Measurements from ENCODE around the gene ATP1A4.

The ATP1A4 gene

DNA sequence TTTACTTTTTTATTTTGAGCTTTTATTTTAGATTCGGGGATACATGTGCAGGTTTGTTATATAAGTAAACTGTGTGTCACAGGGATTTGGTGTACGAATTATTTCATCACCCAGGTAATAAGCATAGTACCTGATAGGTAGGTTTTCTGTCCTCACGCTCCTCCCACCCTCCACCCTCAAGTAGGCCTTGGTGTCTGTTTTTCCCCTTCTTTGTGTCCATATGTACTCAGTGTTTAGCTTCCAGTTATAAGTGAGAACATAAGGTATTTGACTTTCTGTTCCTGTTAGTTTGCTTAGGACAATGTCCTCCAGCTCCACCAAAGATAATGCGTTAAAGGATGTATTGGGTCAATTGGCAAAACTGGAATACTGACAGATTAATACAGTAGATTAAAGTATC is 5.8 kb downstream of the ATP1A4 start:
- H3K4me3 ChIP-seq (ENCODE audit: low read length): no peak overlapping the region
- no peak for TF ChIP-seq CTCF (conservative IDR thresholded peaks at IDR 0.05; ENCODE audit: low read depth, low read length)
- no peak for DNase-seq (ENCODE audit: low read depth)

- DNase-seq (ENCODE audit: low read depth): no peak
- no peak for TF ChIP-seq CTCF (conservative IDR thresholded peaks at IDR 0.05; ENCODE audit: low read depth, low read length)
- H3K4me3 ChIP-seq (ENCODE audit: low read length): no peak overlapping the region
Measured at GRCh38 chr1:160158031-160158430, 6.6 kb downstream of the ATP1A4 start.

GRCh38 chr1:160158534-160158933 is 7.1 kb downstream of the ATP1A4 start:
- DNase-seq (ENCODE audit: low read depth): no peak
- H3K4me3 ChIP-seq (ENCODE audit: low read length): no peak overlapping the region
- no peak for TF ChIP-seq CTCF (conservative IDR thresholded peaks at IDR 0.05; ENCODE audit: low read depth, low read length)

GRCh38 chr1:160159846-160160245 is 8.4 kb downstream of the ATP1A4 start:
- DNase-seq (ENCODE audit: low read depth): no peak
- no peak overlapping the region for H3K4me3 ChIP-seq (ENCODE audit: low read length)
- no peak for TF ChIP-seq CTCF (conservative IDR thresholded peaks at IDR 0.05; ENCODE audit: low read depth, low read length)

GRCh38 chr1:160161965-160162705 is 10.7 kb downstream of the ATP1A4 start:
- no peak for DNase-seq (ENCODE audit: low read depth)
- peak; percentile 67 for TF ChIP-seq CTCF (conservative IDR thresholded peaks at IDR 0.05; ENCODE audit: low read depth, low read length)
- no peak overlapping the region for H3K4me3 ChIP-seq (ENCODE audit: low read length)

DNA sequence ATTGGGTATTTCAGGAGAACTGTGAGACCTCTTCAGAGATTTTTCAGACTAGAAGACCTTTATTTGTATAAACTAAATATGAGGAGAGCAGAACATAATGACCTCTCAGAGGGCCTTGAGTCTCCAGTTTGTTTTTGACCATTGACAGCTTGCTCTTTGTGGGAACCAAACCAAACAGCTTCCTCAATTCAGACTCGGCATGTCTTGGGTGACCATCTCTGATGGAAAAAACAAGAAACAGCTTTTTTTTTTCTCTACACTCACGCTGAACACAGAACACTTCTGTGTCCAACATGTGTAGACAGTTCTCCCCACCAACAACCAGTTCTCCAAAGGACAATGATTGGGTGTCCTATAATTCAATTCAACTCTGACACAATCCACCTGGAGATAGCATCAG is 11.5 kb downstream of the ATP1A4 start:
- DNase-seq (ENCODE audit: low read depth): no peak
- H3K4me3 ChIP-seq (ENCODE audit: low read length): no peak overlapping the region
- no peak for TF ChIP-seq CTCF (conservative IDR thresholded peaks at IDR 0.05; ENCODE audit: low read depth, low read length)

- no peak overlapping the region for H3K4me3 ChIP-seq (ENCODE audit: low read length)
- no peak for DNase-seq (ENCODE audit: low read depth)
Measured at GRCh38 chr1:160163615-160164014, 12.2 kb downstream of the ATP1A4 start.

More at GRCh38 chr1:160163615-160164014, 12.2 kb downstream of the ATP1A4 start:
- peak; percentile 14 for TF ChIP-seq CTCF (conservative IDR thresholded peaks at IDR 0.05; ENCODE audit: low read depth, low read length)
